ENCODE results near the gene POU2AF1.

The POU2AF1 gene

DNA sequence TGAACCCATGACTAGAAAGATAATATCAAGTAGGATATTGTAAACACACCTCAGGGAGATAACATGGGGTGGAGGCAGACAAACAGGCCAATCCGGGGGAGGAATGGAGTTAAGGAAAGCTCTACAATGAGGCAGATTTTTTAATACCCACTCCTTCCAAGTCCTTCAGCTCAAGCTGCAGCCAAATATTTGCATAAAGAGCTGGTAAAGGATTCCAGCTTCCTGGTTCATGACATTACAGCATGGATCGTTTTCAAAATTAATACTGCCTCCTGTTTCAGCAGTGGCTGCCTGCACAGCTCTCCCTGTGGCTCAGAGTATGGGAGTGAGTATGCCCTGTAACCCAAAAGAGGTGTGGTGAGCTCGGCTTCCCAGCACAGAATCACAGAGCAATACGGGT is 75.6 kb downstream of the POU2AF1 start:
- FAIRE-seq (no peak), DNase-seq (ENCODE audit: insufficient read length, low spot score) (no peak)
- TF ChIP-seq, protein P1, sequence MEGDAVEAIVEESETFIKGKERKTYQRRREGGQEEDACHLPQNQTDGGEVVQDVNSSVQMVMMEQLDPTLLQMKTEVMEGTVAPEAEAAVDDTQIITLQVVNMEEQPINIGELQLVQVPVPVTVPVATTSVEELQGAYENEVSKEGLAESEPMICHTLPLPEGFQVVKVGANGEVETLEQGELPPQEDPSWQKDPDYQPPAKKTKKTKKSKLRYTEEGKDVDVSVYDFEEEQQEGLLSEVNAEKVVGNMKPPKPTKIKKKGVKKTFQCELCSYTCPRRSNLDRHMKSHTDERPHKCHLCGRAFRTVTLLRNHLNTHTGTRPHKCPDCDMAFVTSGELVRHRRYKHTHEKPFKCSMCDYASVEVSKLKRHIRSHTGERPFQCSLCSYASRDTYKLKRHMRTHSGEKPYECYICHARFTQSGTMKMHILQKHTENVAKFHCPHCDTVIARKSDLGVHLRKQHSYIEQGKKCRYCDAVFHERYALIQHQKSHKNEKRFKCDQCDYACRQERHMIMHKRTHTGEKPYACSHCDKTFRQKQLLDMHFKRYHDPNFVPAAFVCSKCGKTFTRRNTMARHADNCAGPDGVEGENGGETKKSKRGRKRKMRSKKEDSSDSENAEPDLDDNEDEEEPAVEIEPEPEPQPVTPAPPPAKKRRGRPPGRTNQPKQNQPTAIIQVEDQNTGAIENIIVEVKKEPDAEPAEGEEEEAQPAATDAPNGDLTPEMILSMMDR (IDR thresholded peaks at IDR 0.05; ENCODE audit: insufficient read depth, missing control alignments): no peak

DNA sequence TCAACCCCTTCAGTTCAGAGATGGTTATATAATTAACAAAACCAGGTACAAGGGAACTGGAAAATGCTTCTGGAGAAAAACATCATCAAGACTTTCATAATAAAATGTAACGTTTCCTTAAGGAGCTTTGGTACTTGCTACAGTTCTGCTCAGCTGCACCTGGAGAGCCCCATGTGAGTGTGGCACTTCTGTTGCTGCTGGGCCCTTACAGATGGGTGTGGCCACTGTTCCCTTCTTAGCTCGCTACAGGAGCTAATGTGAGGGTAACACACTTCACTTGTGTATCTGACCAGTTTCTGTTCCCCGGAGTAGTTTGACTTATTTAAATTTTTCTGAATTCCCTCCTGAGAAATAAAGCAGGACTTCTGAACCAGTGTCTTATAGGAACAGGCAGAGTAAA is 76.8 kb downstream of the POU2AF1 start:
- TF ChIP-seq, protein P1 (IDR thresholded peaks at IDR 0.05; ENCODE audit: insufficient read depth, missing control alignments): no peak
- FAIRE-seq: no peak
- DNase-seq (ENCODE audit: insufficient read length, low spot score): no peak
